ENCODE measurements around the gene ANXA6. TPM values are rescaled to one million over a fixed set of nuclear protein-coding genes. Genes with fewer than 3 reads are reported as not detected.

Gene ANXA6
- polyA plus RNA-seq, 1 of the 3 experiments (the other 2 are of a cell fraction), result 87.5 TPM

DNA sequence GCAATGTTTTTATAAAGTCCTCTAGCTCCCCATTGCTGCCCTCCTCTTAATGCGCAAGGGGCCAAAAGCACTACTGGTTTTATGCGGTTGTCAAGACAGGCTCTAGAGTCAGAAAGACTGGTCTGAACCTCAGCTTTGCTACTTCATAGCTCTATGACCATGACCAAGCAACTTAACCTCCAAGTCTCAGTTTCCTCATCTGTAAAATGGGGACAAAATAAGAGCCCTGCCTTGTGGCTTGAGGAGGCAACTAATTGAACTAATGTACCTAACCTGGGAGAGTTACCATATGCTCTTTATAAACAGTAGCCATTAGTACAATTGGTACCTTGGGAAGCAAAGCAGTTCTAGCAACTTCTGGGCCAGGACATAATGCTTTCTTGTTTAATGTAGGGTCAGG, 36.5 kb downstream of the ANXA6 start (continued):
- TF ChIP-seq ELF1 (IDR thresholded peaks at IDR 0.05), result no peak
- TF ChIP-seq RAD21 (IDR thresholded peaks at IDR 0.05; ENCODE audit: low read length), result no peak
- TF ChIP-seq GATA2 (CRISPR knock-in tag; IDR thresholded peaks at IDR 0.05), result no peak
- TF ChIP-seq, protein P1, sequence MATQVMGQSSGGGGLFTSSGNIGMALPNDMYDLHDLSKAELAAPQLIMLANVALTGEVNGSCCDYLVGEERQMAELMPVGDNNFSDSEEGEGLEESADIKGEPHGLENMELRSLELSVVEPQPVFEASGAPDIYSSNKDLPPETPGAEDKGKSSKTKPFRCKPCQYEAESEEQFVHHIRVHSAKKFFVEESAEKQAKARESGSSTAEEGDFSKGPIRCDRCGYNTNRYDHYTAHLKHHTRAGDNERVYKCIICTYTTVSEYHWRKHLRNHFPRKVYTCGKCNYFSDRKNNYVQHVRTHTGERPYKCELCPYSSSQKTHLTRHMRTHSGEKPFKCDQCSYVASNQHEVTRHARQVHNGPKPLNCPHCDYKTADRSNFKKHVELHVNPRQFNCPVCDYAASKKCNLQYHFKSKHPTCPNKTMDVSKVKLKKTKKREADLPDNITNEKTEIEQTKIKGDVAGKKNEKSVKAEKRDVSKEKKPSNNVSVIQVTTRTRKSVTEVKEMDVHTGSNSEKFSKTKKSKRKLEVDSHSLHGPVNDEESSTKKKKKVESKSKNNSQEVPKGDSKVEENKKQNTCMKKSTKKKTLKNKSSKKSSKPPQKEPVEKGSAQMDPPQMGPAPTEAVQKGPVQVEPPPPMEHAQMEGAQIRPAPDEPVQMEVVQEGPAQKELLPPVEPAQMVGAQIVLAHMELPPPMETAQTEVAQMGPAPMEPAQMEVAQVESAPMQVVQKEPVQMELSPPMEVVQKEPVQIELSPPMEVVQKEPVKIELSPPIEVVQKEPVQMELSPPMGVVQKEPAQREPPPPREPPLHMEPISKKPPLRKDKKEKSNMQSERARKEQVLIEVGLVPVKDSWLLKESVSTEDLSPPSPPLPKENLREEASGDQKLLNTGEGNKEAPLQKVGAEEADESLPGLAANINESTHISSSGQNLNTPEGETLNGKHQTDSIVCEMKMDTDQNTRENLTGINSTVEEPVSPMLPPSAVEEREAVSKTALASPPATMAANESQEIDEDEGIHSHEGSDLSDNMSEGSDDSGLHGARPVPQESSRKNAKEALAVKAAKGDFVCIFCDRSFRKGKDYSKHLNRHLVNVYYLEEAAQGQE (IDR thresholded peaks at IDR 0.05; ENCODE audit: low read depth, low read length), result no peak
- no peak for TF ChIP-seq TEAD4 (IDR thresholded peaks at IDR 0.05; ENCODE audit: borderline replicate concordance, insufficient read depth)
- no peak for TF ChIP-seq SIN3A (IDR thresholded peaks at IDR 0.05; ENCODE audit: borderline replicate concordance, low read depth, low read length)
- TF ChIP-seq TAF1 (IDR thresholded peaks at IDR 0.05; ENCODE audit: borderline replicate concordance, low read depth, low read length), result no peak

DNA sequence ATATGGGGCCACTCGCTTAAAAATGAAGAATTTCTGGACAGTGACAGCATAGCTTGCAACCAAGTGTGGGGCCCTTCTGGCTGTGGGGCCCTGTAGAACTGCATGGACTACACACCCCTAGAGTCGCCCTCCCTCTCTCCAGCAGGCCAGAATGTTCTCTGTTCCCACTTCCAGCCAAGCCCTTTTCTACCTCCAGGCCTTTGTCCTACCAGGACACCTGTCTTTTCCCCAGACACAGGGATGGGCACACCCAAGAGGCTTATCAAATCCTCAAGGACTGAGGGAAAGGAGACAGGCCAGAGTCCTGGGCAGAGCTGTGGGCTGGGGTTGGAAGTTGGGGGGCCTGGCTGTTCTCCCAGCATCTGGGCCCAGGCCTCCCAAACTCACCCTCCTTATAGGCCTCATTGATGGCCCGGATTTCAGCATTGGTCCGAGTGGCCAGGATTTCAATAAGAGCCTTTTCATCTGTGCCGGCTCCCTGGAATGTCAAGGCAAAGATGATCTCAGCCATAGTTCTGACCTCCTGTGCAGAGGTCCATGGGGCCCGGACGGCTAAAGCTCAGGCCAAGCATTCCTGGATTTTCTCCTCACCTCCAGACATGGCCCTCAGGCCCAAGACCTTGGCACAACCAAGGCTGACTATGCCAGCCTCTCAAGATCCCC, 38.5 kb downstream of the ANXA6 start:
- Histone ChIP-seq H3K9ac (no peak overlapping the region), H3K4me2 (no peak overlapping the region), H3K27ac (ENCODE audit: low read depth in 2 of 2, low read length in 1 of 2) (no peak overlapping the region), H3K9me3 (no peaks in the 10 kb centered on the region), H3K4me1 (ENCODE audit: control insufficient read depth in 1 of 2, insufficient read depth in 2 of 2, low read depth in 1 of 2, low read length in 1 of 2) (no peaks in the 10 kb centered on the region; a peak in 1 of 4 replicates), H3F3A (replicated peaks; ENCODE audit: insufficient read depth) (peaks cover 4% of the 10 kb centered on the region), H3K79me2 (ENCODE audit: insufficient read depth) (no peaks in the 10 kb centered on the region), H3K4me3 (ENCODE audit: low read depth in 2 of 2, low read length in 1 of 2) (no peak overlapping the region), H4K20me1 (ENCODE audit: insufficient read depth) (no peaks in the 10 kb centered on the region), H2AFZ (ENCODE audit: low read depth) (no peak overlapping the region), H3K9me2 (no peaks in the 10 kb centered on the region), H3K27me3 (ENCODE audit: insufficient read depth) (no peaks in the 10 kb centered on the region), H3K36me3 (replicated peaks in 1 of 2; ENCODE audit: control insufficient read depth in 1 of 2, insufficient read depth in 2 of 2, low read length in 1 of 2) (peaks cover 24 to 43% of the 10 kb centered on the region in 2 experiments)
- WGBS (ENCODE audit: low lambda C conversion rate), result 92% methylated on average over 5 of the region's 7 CpGs
- ChIA-PET POLR2A (no interaction called here), CTCF (interaction anchor here (1.5 to 32.5 kb wide), 5 partner anchors 10 to 118 kb away, joined by 3 to 540 read pairs (median 94); no protein-coding TSS in a partner anchor)
- DNase-seq, result no peak
- no peak for TF ChIP-seq MEF2A (IDR thresholded peaks at IDR 0.05; ENCODE audit: borderline replicate concordance, low read depth)
- TF ChIP-seq GATA2 (CRISPR knock-in tag; IDR thresholded peaks at IDR 0.05), result no peak
- no peak for TF ChIP-seq FOXJ3 (CRISPR knock-in tag; IDR thresholded peaks at IDR 0.05)
- TF ChIP-seq YY1 (IDR thresholded peaks at IDR 0.05; ENCODE audit: low read depth), result no peak
- TF ChIP-seq TEAD4 (IDR thresholded peaks at IDR 0.05; ENCODE audit: borderline replicate concordance, insufficient read depth), result no peak
- no peak for TF ChIP-seq SIN3A (IDR thresholded peaks at IDR 0.05; ENCODE audit: borderline replicate concordance, low read depth, low read length)
- no peak for TF ChIP-seq ZBTB33 (IDR thresholded peaks at IDR 0.05; ENCODE audit: borderline replicate concordance, low read depth)
- TF ChIP-seq, protein P2, sequence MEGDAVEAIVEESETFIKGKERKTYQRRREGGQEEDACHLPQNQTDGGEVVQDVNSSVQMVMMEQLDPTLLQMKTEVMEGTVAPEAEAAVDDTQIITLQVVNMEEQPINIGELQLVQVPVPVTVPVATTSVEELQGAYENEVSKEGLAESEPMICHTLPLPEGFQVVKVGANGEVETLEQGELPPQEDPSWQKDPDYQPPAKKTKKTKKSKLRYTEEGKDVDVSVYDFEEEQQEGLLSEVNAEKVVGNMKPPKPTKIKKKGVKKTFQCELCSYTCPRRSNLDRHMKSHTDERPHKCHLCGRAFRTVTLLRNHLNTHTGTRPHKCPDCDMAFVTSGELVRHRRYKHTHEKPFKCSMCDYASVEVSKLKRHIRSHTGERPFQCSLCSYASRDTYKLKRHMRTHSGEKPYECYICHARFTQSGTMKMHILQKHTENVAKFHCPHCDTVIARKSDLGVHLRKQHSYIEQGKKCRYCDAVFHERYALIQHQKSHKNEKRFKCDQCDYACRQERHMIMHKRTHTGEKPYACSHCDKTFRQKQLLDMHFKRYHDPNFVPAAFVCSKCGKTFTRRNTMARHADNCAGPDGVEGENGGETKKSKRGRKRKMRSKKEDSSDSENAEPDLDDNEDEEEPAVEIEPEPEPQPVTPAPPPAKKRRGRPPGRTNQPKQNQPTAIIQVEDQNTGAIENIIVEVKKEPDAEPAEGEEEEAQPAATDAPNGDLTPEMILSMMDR (IDR thresholded peaks at IDR 0.05), result no peak
- TF ChIP-seq RXRA (IDR thresholded peaks at IDR 0.05; ENCODE audit: borderline replicate concordance, low read depth), result no peak

All from SK-N-SH (cell line).